SU-DHL-6 (cell line): ENCODE results near the gene TIMP2.

Source experiments
- H2AFZ ChIP-seq: fragments of 200-600 bp; sonication (generic); 2 replicates; pipeline ENCODE4 v1.6.1; 2014; ENCODE audit warnings: low read depth, mild to moderate bottlenecking, moderate library complexity, mixed read lengths, antibody characterized with exemption, low read length; ENCODE audit not compliant: severe bottlenecking
- H3F3A ChIP-seq: fragments of 200-600 bp; shearing (Covaris generic); 2 replicates; pipeline ENCODE4 v1.6.0; 2016; ENCODE audit warnings: antibody characterized with exemption, mild to moderate bottlenecking; ENCODE audit not compliant: insufficient read depth
- H3K27ac ChIP-seq: fragments of 200-600 bp; sonication (generic); 2 replicates; pipeline ENCODE4 v1.5.1; 2016; ENCODE audit warnings: low read depth, mild to moderate bottlenecking, low read length, moderate library complexity, mixed read lengths
- H3K27me3 ChIP-seq: fragments of 200-600 bp; sonication (generic), shearing (Covaris generic); 2 replicates; pipeline ENCODE4 v1.6.0; 2014; ENCODE audit warnings: mild to moderate bottlenecking, low read length
- H3K36me3 ChIP-seq: fragments of 200-600 bp; sonication (generic); 2 replicates; pipeline ENCODE4 v1.6.1; 2014; ENCODE audit warnings: mild to moderate bottlenecking, low read length, mixed read lengths
- H3K4me2 ChIP-seq: fragments of 300-600, 200-600 bp; shearing (Covaris generic), sonication (generic); 2 replicates; pipeline ENCODE4 v1.6.0; 2014; ENCODE audit warnings: low read length, low read depth, mild to moderate bottlenecking; ENCODE audit not compliant: poor library complexity, severe bottlenecking
- H3K4me3 ChIP-seq: fragments of 200-600 bp; sonication (generic); 2 replicates; pipeline ENCODE4 v1.5.1; 2014; ENCODE audit warnings: antibody characterized with exemption, low read length, mild to moderate bottlenecking, mixed read lengths; ENCODE audit not compliant: insufficient read depth, poor library complexity, severe bottlenecking
- H3K79me2 ChIP-seq: fragments of 200-600 bp; sonication (generic); 2 replicates; pipeline ENCODE4 v1.6.1; 2014; ENCODE audit warnings: mild to moderate bottlenecking, low read length, moderate library complexity; ENCODE audit not compliant: insufficient read depth
- H3K9ac ChIP-seq: fragments of 200-600 bp; sonication (generic); 2 replicates; pipeline ENCODE4 v1.7.0; 2014; ENCODE audit warnings: mild to moderate bottlenecking, low read length
- H3K9me2 ChIP-seq: fragments of 200-600 bp; sonication (generic); replicated peaks from 2 replicates; pipeline ENCODE4 v1.6.1; 2014; ENCODE audit warnings: low read length; ENCODE audit not compliant: insufficient read depth
- H3K9me3 ChIP-seq: fragments of 200-600 bp; sonication (generic); 2 replicates; pipeline ENCODE4 v1.6.1; 2014; ENCODE audit warnings: low read length, mixed read lengths; ENCODE audit not compliant: insufficient read depth
- H4K20me1 ChIP-seq: fragments of 200-600 bp; sonication (generic); 2 replicates; pipeline ENCODE4 v1.6.1; 2014; ENCODE audit warnings: low read depth, mild to moderate bottlenecking, antibody characterized with exemption, low read length, moderate library complexity, mixed read lengths
- CTCF ChIP-seq: fragments of 200-600 bp; sonication (generic); IDR thresholded peaks from one replicate; pipeline ENCODE4 v1.5.1; 2017; ENCODE audit warnings: antibody characterized with exemption, mild to moderate bottlenecking, low read length, moderate library complexity; ENCODE audit not compliant: insufficient read depth, poor library complexity, severe bottlenecking
- EZH2phosphoT487 ChIP-seq: fragments of 200-600 bp; sonication (generic), shearing (Covaris generic); conservative IDR thresholded peaks from 2 replicates; pipeline ENCODE4 v1.6.1; 2018; ENCODE audit warnings: mild to moderate bottlenecking, antibody characterized with exemption, low read length, moderate library complexity, mixed read lengths

TIMP2 gene

GRCh38 chr17:78818932-78819331, 106.3 kb downstream of the TIMP2 start:
- Histone ChIP-seq H3F3A (no peaks in the 10 kb centered on the region), H3K27ac (no peak overlapping the region), H3K9ac (no peak overlapping the region), H3K9me3 (no peaks in the 10 kb centered on the region), H3K4me3 (no peak overlapping the region), H3K36me3 (peaks cover 9% of the 10 kb centered on the region; the same call in 1 of the 2 replicates), H3K4me2 (no peak overlapping the region), H3K9me2 (no peaks in the 10 kb centered on the region), H3K79me2 (no peaks in the 10 kb centered on the region), H4K20me1 (no peaks in the 10 kb centered on the region), H2AFZ (no peak overlapping the region), H3K27me3 (no peaks in the 10 kb centered on the region)
- TF ChIP-seq CTCF (no peak), EZH2phosphoT487 (no peak)

- Histone ChIP-seq H3K4me3 (no peak overlapping the region), H3K79me2 (no peaks in the 10 kb centered on the region), H4K20me1 (no peaks in the 10 kb centered on the region), H3K27ac (no peak overlapping the region), H3F3A (no peaks in the 10 kb centered on the region), H3K4me2 (no peak overlapping the region), H2AFZ (no peak overlapping the region), H3K9me3 (no peaks in the 10 kb centered on the region), H3K27me3 (no peaks in the 10 kb centered on the region), H3K36me3 (peaks cover 9% of the 10 kb centered on the region; the same call in 1 of the 2 replicates), H3K9ac (no peak overlapping the region), H3K9me2 (no peaks in the 10 kb centered on the region)
- TF ChIP-seq CTCF (no peak), EZH2phosphoT487 (no peak)
Measured at GRCh38 chr17:78818152-78818846, 106.9 kb downstream of the TIMP2 start.

- Histone ChIP-seq H3K4me2 (no peak overlapping the region), H3K27ac (no peak overlapping the region), H3K36me3 (peaks cover 9% of the 10 kb centered on the region; the same call in 1 of the 2 replicates)
Measured at GRCh38 chr17:78817123-78817522, 108.1 kb downstream of the TIMP2 start.

More at GRCh38 chr17:78817123-78817522, 108.1 kb downstream of the TIMP2 start:
- H3K79me2 ChIP-seq: no peaks in the 10 kb centered on the region
- H4K20me1 ChIP-seq: no peaks in the 10 kb centered on the region
- H3K9ac ChIP-seq: no peak overlapping the region
- H3K27me3 ChIP-seq: no peaks in the 10 kb centered on the region
- H3K4me3 ChIP-seq: no peak overlapping the region
- TF ChIP-seq CTCF: no peak
- no peak for TF ChIP-seq EZH2phosphoT487
- H2AFZ ChIP-seq: no peak overlapping the region
- H3K9me3 ChIP-seq: no peaks in the 10 kb centered on the region
- H3K9me2 ChIP-seq: no peaks in the 10 kb centered on the region
- H3F3A ChIP-seq: no peaks in the 10 kb centered on the region
